Astrocyte (in vitro differentiated cells and primary cell): Measurements from ENCODE around the gene PTPRD.

Experiments
- EZH2 ChIP-seq: IDR thresholded peaks from 2 replicates; pipeline ENCODE4 v1.6.1; 2012; ENCODE audit warnings: mild to moderate bottlenecking, low read length, inconsistent platforms; ENCODE audit not compliant: insufficient read depth
- TF ChIP-seq, protein P1 (sequence below): IDR thresholded peaks from 2 replicates; pipeline ENCODE4 v1.5.1; 2011; ENCODE audit warnings: low read depth, mild to moderate bottlenecking, inconsistent platforms, low read length, moderate library complexity; ENCODE audit not compliant: insufficient read depth

GRCh38 chr9:8515748-8516147 lies 2097.1 kb downstream of the PTPRD start:
- TF ChIP-seq, protein P1, sequence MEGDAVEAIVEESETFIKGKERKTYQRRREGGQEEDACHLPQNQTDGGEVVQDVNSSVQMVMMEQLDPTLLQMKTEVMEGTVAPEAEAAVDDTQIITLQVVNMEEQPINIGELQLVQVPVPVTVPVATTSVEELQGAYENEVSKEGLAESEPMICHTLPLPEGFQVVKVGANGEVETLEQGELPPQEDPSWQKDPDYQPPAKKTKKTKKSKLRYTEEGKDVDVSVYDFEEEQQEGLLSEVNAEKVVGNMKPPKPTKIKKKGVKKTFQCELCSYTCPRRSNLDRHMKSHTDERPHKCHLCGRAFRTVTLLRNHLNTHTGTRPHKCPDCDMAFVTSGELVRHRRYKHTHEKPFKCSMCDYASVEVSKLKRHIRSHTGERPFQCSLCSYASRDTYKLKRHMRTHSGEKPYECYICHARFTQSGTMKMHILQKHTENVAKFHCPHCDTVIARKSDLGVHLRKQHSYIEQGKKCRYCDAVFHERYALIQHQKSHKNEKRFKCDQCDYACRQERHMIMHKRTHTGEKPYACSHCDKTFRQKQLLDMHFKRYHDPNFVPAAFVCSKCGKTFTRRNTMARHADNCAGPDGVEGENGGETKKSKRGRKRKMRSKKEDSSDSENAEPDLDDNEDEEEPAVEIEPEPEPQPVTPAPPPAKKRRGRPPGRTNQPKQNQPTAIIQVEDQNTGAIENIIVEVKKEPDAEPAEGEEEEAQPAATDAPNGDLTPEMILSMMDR: no peak
- no peak for TF ChIP-seq EZH2
